ENCODE data around the gene CNBD2.
"Not testable (repeated sequence)": the region's sequence is repeated elsewhere in the genome, so short reads cannot be mapped to it uniquely, and the experiment has no call there.

CNBD2 gene

GRCh38 chr20:35947489-35947888 is 20.9 kb upstream of the CNBD2 start:
- H3K27ac ChIP-seq (ENCODE audit: insufficient read depth in 1 of 2, low read depth in 1 of 2, low read length in 2 of 2, poor library complexity in 1 of 2, severe bottlenecking in 2 of 2): no peak overlapping the region
- H3K36me3 ChIP-seq (ENCODE audit: control insufficient read depth in 4 of 4, insufficient read depth in 4 of 4, low read length in 3 of 4): peaks cover 8 to 42% (median 30%) of the 10 kb centered on the region in 4 experiments
- DNase-seq: peak; percentile 66 to 76 (median 75)
- H3K4me1 ChIP-seq (ENCODE audit: control extremely low read depth in 1 of 4, control insufficient read depth in 4 of 4, insufficient read depth in 4 of 4, low read length in 3 of 4): peaks cover under 1 to 6% (median 3%) of the 10 kb centered on the region in 4 experiments
- no peak overlapping the region for H3K4me3 ChIP-seq (ENCODE audit: control insufficient read depth in 1 of 7, extremely low read depth in 1 of 7, insufficient read depth in 4 of 7, low read depth in 2 of 7, low read length in 6 of 7)
- POLR2A ChIA-PET: interaction anchor here (0.6 to 0.8 kb wide), 2 partner anchors 22 to 151 kb away, joined by 3 read pairs; no protein-coding TSS in a partner anchor
- CTCF ChIA-PET: interaction anchor here (1.0 to 1.8 kb wide), 4 partner anchors 13 to 31 kb away, joined by 3 to 5 read pairs (median 4); no protein-coding TSS in a partner anchor
- no peaks in the 10 kb centered on the region for H3K9me3 ChIP-seq (ENCODE audit: control extremely low read depth in 1 of 5, control insufficient read depth in 4 of 5, insufficient read depth in 2 of 5, low read depth in 1 of 5, low read length in 4 of 5)
- no peaks in the 10 kb centered on the region for H3K27me3 ChIP-seq (replicated peaks in 2 of 5; ENCODE audit: control insufficient read depth in 4 of 5, insufficient read depth in 5 of 5, low read length in 4 of 5)
- WGBS (ENCODE audit: insufficient coverage): 86% methylated on average over 7 of the region's 9 CpGs

GRCh38 chr20:35947907-35948306 is 20.5 kb upstream of the CNBD2 start:
- ChIA-PET POLR2A (interaction anchor here (0.8 kb wide), 1 partner anchor 21 kb away, joined by 3 read pairs; no protein-coding TSS in a partner anchor), CTCF (interaction anchor here (1.0 to 1.8 kb wide), 4 partner anchors 13 to 32 kb away, joined by 3 to 5 read pairs (median 4); no protein-coding TSS in a partner anchor)
- H3K27ac ChIP-seq (ENCODE audit: insufficient read depth in 1 of 2, low read depth in 1 of 2, low read length in 2 of 2, poor library complexity in 1 of 2, severe bottlenecking in 2 of 2): no peak overlapping the region
- peaks cover 8 to 42% (median 30%) of the 10 kb centered on the region in 4 experiments for H3K36me3 ChIP-seq (ENCODE audit: control insufficient read depth in 4 of 4, insufficient read depth in 4 of 4, low read length in 3 of 4)
- H3K4me1 ChIP-seq (ENCODE audit: control extremely low read depth in 1 of 4, control insufficient read depth in 4 of 4, insufficient read depth in 4 of 4, low read length in 3 of 4): peaks cover 5 to 11% (median 7%) of the 10 kb centered on the region in 4 experiments
- H3K4me3 ChIP-seq (ENCODE audit: control insufficient read depth in 1 of 7, extremely low read depth in 1 of 7, insufficient read depth in 4 of 7, low read depth in 2 of 7, low read length in 6 of 7): no peak overlapping the region
- H3K9me3 ChIP-seq (ENCODE audit: control extremely low read depth in 1 of 5, control insufficient read depth in 4 of 5, insufficient read depth in 2 of 5, low read depth in 1 of 5, low read length in 4 of 5): no peaks in the 10 kb centered on the region
- no peaks in the 10 kb centered on the region for H3K27me3 ChIP-seq (replicated peaks in 2 of 5; ENCODE audit: control insufficient read depth in 4 of 5, insufficient read depth in 5 of 5, low read length in 4 of 5)
- no peak for DNase-seq
- 100% methylated on average over 1 of the region's 2 CpGs for WGBS (ENCODE audit: insufficient coverage)

GRCh38 chr20:35950093-35950492 is 18.3 kb upstream of the CNBD2 start:
- Histone ChIP-seq H3K9me3 (ENCODE audit: control extremely low read depth in 1 of 5, control insufficient read depth in 4 of 5, insufficient read depth in 2 of 5, low read depth in 1 of 5, low read length in 4 of 5) (no peaks in the 10 kb centered on the region), H3K36me3 (ENCODE audit: control insufficient read depth in 4 of 4, insufficient read depth in 4 of 4, low read length in 3 of 4) (peaks cover 8 to 32% (median 16%) of the 10 kb centered on the region in 4 experiments), H3K27me3 (replicated peaks in 2 of 5; ENCODE audit: control insufficient read depth in 4 of 5, insufficient read depth in 5 of 5, low read length in 4 of 5) (no peaks in the 10 kb centered on the region), H3K4me1 (ENCODE audit: control extremely low read depth in 1 of 4, control insufficient read depth in 4 of 4, insufficient read depth in 4 of 4, low read length in 3 of 4) (peaks cover 9 to 20% (median 16%) of the 10 kb centered on the region in 4 experiments), H3K4me3 (ENCODE audit: control insufficient read depth in 1 of 7, extremely low read depth in 1 of 7, insufficient read depth in 4 of 7, low read depth in 2 of 7, low read length in 6 of 7) (no peak overlapping the region), H3K27ac (ENCODE audit: insufficient read depth in 1 of 2, low read depth in 1 of 2, low read length in 2 of 2, poor library complexity in 1 of 2, severe bottlenecking in 2 of 2) (no peak overlapping the region)
- ChIA-PET POLR2A (no interaction called here), CTCF (no interaction called here)
- no peak for DNase-seq
- WGBS (ENCODE audit: insufficient coverage): 96% methylated on average over 6 of the region's 7 CpGs

DNA sequence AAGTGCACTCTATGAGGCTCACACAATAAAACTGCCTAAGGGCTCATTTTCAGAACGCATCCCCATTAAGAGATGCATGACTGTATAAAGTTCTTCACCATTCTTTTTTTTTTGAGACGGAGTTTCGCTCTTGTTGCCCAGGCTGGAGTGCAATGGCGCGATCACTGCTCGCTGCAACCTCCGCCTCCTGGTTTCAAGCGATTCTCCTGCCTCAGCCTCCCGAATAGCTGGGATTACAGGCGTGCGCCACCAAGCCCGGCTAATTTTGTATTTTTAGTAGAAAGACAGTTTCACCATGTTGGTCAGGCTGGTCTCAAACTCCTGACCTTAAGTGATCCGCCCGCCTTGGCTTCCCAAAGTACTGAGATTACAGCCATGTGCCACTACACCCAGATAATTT is 16.3 kb upstream of the CNBD2 start:
- peaks cover 9 to 26% (median 19%) of the 10 kb centered on the region in 4 experiments for H3K4me1 ChIP-seq (ENCODE audit: control extremely low read depth in 1 of 4, control insufficient read depth in 4 of 4, insufficient read depth in 4 of 4, low read length in 3 of 4)
- CTCF ChIA-PET: interaction anchor here (3.3 kb wide), 1 partner anchor 10 kb away, joined by 29 read pairs; no protein-coding TSS in a partner anchor
- H3K27me3 ChIP-seq (replicated peaks in 2 of 5; ENCODE audit: control insufficient read depth in 4 of 5, insufficient read depth in 5 of 5, low read length in 4 of 5); DNase-seq; H3K9me3 ChIP-seq (ENCODE audit: control extremely low read depth in 1 of 5, control insufficient read depth in 4 of 5, insufficient read depth in 2 of 5, low read depth in 1 of 5, low read length in 4 of 5): not testable (repeated sequence)
- POLR2A ChIA-PET: interaction anchor here (0.7 to 1.0 kb wide), 2 partner anchors 28 to 156 kb away, joined by 3 read pairs; no protein-coding TSS in a partner anchor
- peak overlapping the region; percentile 12 to 97 for H3K27ac ChIP-seq (ENCODE audit: insufficient read depth in 1 of 2, low read depth in 1 of 2, low read length in 2 of 2, poor library complexity in 1 of 2, severe bottlenecking in 2 of 2)
- peak overlapping the region in 2 of 7 experiments; percentile 24 to 88 for H3K4me3 ChIP-seq (ENCODE audit: control insufficient read depth in 1 of 7, extremely low read depth in 1 of 7, insufficient read depth in 4 of 7, low read depth in 2 of 7, low read length in 6 of 7)
- peaks cover 4 to 25% (median 10%) of the 10 kb centered on the region in 4 experiments for H3K36me3 ChIP-seq (ENCODE audit: control insufficient read depth in 4 of 4, insufficient read depth in 4 of 4, low read length in 3 of 4)
- WGBS (ENCODE audit: insufficient coverage): 98% methylated on average over 10 of the region's 14 CpGs

GRCh38 chr20:35952480-35953386 is 15.7 kb upstream of the CNBD2 start:
- Histone ChIP-seq H3K36me3 (ENCODE audit: control insufficient read depth in 4 of 4, insufficient read depth in 4 of 4, low read length in 3 of 4) (peaks cover 4 to 19% (median 9%) of the 10 kb centered on the region in 4 experiments), H3K4me3 (ENCODE audit: control insufficient read depth in 1 of 7, extremely low read depth in 1 of 7, insufficient read depth in 4 of 7, low read depth in 2 of 7, low read length in 6 of 7) (peak overlapping the region; percentile 82 to 96 (median 90)), H3K27ac (ENCODE audit: insufficient read depth in 1 of 2, low read depth in 1 of 2, low read length in 2 of 2, poor library complexity in 1 of 2, severe bottlenecking in 2 of 2) (peak overlapping the region; percentile 91 to 97), H3K27me3 (replicated peaks in 2 of 5; ENCODE audit: control insufficient read depth in 4 of 5, insufficient read depth in 5 of 5, low read length in 4 of 5) (no peaks in the 10 kb centered on the region), H3K4me1 (ENCODE audit: control extremely low read depth in 1 of 4, control insufficient read depth in 4 of 4, insufficient read depth in 4 of 4, low read length in 3 of 4) (peaks cover 9 to 26% (median 19%) of the 10 kb centered on the region in 4 experiments), H3K9me3 (ENCODE audit: control extremely low read depth in 1 of 5, control insufficient read depth in 4 of 5, insufficient read depth in 2 of 5, low read depth in 1 of 5, low read length in 4 of 5) (no peaks in the 10 kb centered on the region)
- peak; percentile 45 to 82 (median 76) for DNase-seq
- ChIA-PET CTCF (interaction anchor here (0.6 to 3.3 kb wide), 3 partner anchors 11 to 145 kb away, joined by 3 to 29 read pairs (median 4); no protein-coding TSS in a partner anchor), POLR2A (interaction anchor here (0.7 to 1.2 kb wide), 4 partner anchors 28 to 337 kb away, joined by 3 to 4 read pairs (median 3); partner anchors contain the start of gene SPAG4)
- 66% methylated on average over 4 of the region's 6 CpGs for WGBS (ENCODE audit: insufficient coverage)

DNA sequence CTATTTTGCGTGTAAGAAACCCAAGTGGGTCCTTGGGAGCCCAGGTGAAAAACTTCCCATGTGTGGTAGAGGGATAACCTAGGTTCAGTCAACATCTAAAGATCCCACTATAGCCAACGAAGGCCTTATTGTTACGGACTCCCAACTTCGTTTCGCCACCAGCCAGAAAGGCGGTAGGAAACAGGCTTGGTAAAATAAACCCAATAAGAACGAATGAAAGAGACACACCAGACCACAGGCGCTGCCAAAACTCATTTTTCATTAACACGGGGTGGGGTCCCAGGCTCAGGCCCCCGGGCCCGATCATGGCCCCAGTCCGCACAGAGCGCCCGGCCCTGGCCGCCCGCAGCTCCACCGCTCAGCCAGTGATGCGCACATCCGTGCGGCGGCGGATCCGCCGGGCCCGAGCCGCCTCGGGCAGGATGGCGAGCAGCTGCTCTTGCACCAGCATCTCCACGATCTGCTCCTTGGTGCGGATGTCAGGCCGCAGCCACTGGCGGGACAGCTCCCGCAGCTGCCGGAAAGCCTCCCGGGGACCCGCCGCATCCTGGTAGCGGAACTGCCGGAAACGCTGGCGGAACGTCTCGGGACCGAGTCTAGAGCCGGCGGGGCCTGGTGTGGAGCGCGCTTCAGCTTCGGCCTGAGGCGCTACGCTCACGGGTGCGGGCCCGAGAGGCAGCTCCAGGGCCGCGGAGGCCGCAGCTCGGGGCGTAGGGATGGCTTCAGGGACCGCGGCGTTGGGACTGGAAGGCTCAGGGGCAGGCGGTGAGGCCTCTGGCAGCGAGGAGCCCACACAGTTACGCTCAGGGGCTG is 14.8 kb upstream of the CNBD2 start:
- H3K4me3 ChIP-seq (ENCODE audit: control insufficient read depth in 1 of 7, extremely low read depth in 1 of 7, insufficient read depth in 4 of 7, low read depth in 2 of 7, low read length in 6 of 7): peak overlapping the region; percentile 82 to 96 (median 90)
- peak overlapping the region; percentile 91 to 97 for H3K27ac ChIP-seq (ENCODE audit: insufficient read depth in 1 of 2, low read depth in 1 of 2, low read length in 2 of 2, poor library complexity in 1 of 2, severe bottlenecking in 2 of 2)
- CTCF ChIA-PET: interaction anchor here (0.6 to 3.4 kb wide), 19 partner anchors 10 to 1224 kb away, joined by 3 to 29 read pairs (median 4); partner anchors contain the start of gene CNBD2
- H3K27me3 ChIP-seq (replicated peaks in 2 of 5; ENCODE audit: control insufficient read depth in 4 of 5, insufficient read depth in 5 of 5, low read length in 4 of 5): no peaks in the 10 kb centered on the region
- H3K36me3 ChIP-seq (ENCODE audit: control insufficient read depth in 4 of 4, insufficient read depth in 4 of 4, low read length in 3 of 4): peaks cover 1 to 13% (median 4%) of the 10 kb centered on the region in 4 experiments
- POLR2A ChIA-PET: interaction anchor here (0.5 to 1.9 kb wide), 7 partner anchors 10 to 338 kb away, joined by 3 to 9 read pairs (median 4); partner anchors contain the start of genes RBM39 and SPAG4
- H3K4me1 ChIP-seq (ENCODE audit: control extremely low read depth in 1 of 4, control insufficient read depth in 4 of 4, insufficient read depth in 4 of 4, low read length in 3 of 4): peaks cover 9 to 26% (median 19%) of the 10 kb centered on the region in 4 experiments
- 3% methylated on average over 55 of the region's 65 CpGs for WGBS (ENCODE audit: insufficient coverage)
- DNase-seq: peak; percentile 47 to 81 (median 77)
- no peaks in the 10 kb centered on the region for H3K9me3 ChIP-seq (ENCODE audit: control extremely low read depth in 1 of 5, control insufficient read depth in 4 of 5, insufficient read depth in 2 of 5, low read depth in 1 of 5, low read length in 4 of 5)
